Stomach smooth muscle (tissue), 2 donors: Measurements from ENCODE around the gene ABCC5.

ENCODE experiments used
- H3K27ac ChIP-seq: one replicate; pipeline ENCODE4 v1.7.0; 2013; ENCODE audit warnings: mild to moderate bottlenecking, low read length, inconsistent platforms
- H3K27me3 ChIP-seq, 2 donors: one replicate each; pipeline ENCODE4 v1.7.0; 2013; ENCODE audit warnings: low read length in 2 of 2; ENCODE audit not compliant: insufficient read depth in 2 of 2, control insufficient read depth in 1 of 2
- H3K36me3 ChIP-seq, 2 donors: one replicate each; pipeline ENCODE4 v1.7.0; 2013; ENCODE audit warnings: low read length in 2 of 2; ENCODE audit not compliant: control insufficient read depth in 2 of 2, insufficient read depth in 2 of 2
- H3K4me1 ChIP-seq: one replicate; pipeline ENCODE4 v1.7.0; 2013; ENCODE audit warnings: low read length; ENCODE audit not compliant: control insufficient read depth, insufficient read depth
- H3K4me3 ChIP-seq, 2 donors: one replicate each; pipeline ENCODE4 v1.7.0; 2013; ENCODE audit warnings: low read length in 2 of 2
- H3K9ac ChIP-seq, 2 donors: one replicate each; pipeline ENCODE4 v1.7.0; 2013; ENCODE audit warnings: low read length in 2 of 2, mild to moderate bottlenecking in 1 of 2
- H3K9me3 ChIP-seq, 2 donors: one replicate each; pipeline ENCODE4 v1.7.0; 2013; ENCODE audit warnings: low read length in 2 of 2; ENCODE audit not compliant: control insufficient read depth in 2 of 2
- donor health status: healthy.
- donor health status: Pancreatic carcinoma.

Gene ABCC5

GRCh38 chr3:183968666-183969245 is 48.9 kb downstream of the ABCC5 start:
- Histone ChIP-seq H3K4me3 (no peak overlapping the region), H3K9me3 (no peaks in the 10 kb centered on the region), H3K9ac (no peak overlapping the region), H3K27me3 (no peaks in the 10 kb centered on the region), H3K4me1 (no peaks in the 10 kb centered on the region), H3K36me3 (peaks cover 42 to 44% of the 10 kb centered on the region in 2 donors), H3K27ac (no peak overlapping the region)

- Histone ChIP-seq H3K4me1 (no peaks in the 10 kb centered on the region), H3K27me3 (no peaks in the 10 kb centered on the region), H3K9me3 (no peaks in the 10 kb centered on the region), H3K4me3 (no peak overlapping the region), H3K27ac (no peak overlapping the region), H3K9ac (no peak overlapping the region), H3K36me3 (peaks cover 46 to 55% of the 10 kb centered on the region in 2 donors)
Observed at GRCh38 chr3:183967693-183968092, 50.0 kb downstream of the ABCC5 start.

GRCh38 chr3:183966361-183966791 is 51.3 kb downstream of the ABCC5 start:
- Histone ChIP-seq H3K4me3 (no peak overlapping the region), H3K9me3 (no peaks in the 10 kb centered on the region), H3K9ac (no peak overlapping the region), H3K27ac (no peak overlapping the region), H3K27me3 (no peaks in the 10 kb centered on the region), H3K4me1 (no peaks in the 10 kb centered on the region), H3K36me3 (peaks cover 40 to 48% of the 10 kb centered on the region in 2 donors)

GRCh38 chr3:183962807-183963206 is 54.9 kb downstream of the ABCC5 start:
- Histone ChIP-seq H3K4me1 (no peaks in the 10 kb centered on the region), H3K36me3 (peaks cover 49 to 56% of the 10 kb centered on the region in 2 donors), H3K27ac (no peak overlapping the region), H3K27me3 (no peaks in the 10 kb centered on the region), H3K9ac (no peak overlapping the region), H3K4me3 (no peak overlapping the region), H3K9me3 (no peaks in the 10 kb centered on the region)

- Histone ChIP-seq H3K4me3 (no peak overlapping the region), H3K27me3 (no peaks in the 10 kb centered on the region), H3K4me1 (no peaks in the 10 kb centered on the region), H3K36me3 (peaks cover 48 to 49% of the 10 kb centered on the region in 2 donors), H3K9ac (no peak overlapping the region), H3K27ac (no peak overlapping the region), H3K9me3 (no peaks in the 10 kb centered on the region)
Observed at GRCh38 chr3:183959214-183959613, 58.5 kb downstream of the ABCC5 start.

- no peak overlapping the region for H3K4me3 ChIP-seq
- H3K27me3 ChIP-seq = no peaks in the 10 kb centered on the region
- no peaks in the 10 kb centered on the region for H3K9me3 ChIP-seq
- H3K9ac ChIP-seq = no peak overlapping the region
- H3K4me1 ChIP-seq = no peaks in the 10 kb centered on the region
- no peak overlapping the region for H3K27ac ChIP-seq
- peaks cover 45% of the 10 kb centered on the region in 2 donors for H3K36me3 ChIP-seq
Observed at GRCh38 chr3:183958775-183959174, 58.9 kb downstream of the ABCC5 start.

GRCh38 chr3:183958226-183958625 is 59.5 kb downstream of the ABCC5 start:
- peaks cover 42 to 45% of the 10 kb centered on the region in 2 donors for H3K36me3 ChIP-seq
- no peaks in the 10 kb centered on the region for H3K27me3 ChIP-seq
- H3K4me1 ChIP-seq = no peaks in the 10 kb centered on the region
- H3K4me3 ChIP-seq = no peak overlapping the region
- H3K27ac ChIP-seq = no peak overlapping the region
- no peaks in the 10 kb centered on the region for H3K9me3 ChIP-seq
- no peak overlapping the region for H3K9ac ChIP-seq

- no peaks in the 10 kb centered on the region for H3K27me3 ChIP-seq
- H3K4me3 ChIP-seq = no peak overlapping the region
- H3K4me1 ChIP-seq = no peaks in the 10 kb centered on the region
- H3K27ac ChIP-seq = no peak overlapping the region
- H3K36me3 ChIP-seq = peaks cover 45 to 46% of the 10 kb centered on the region in 2 donors
- H3K9ac ChIP-seq = no peak overlapping the region
- H3K9me3 ChIP-seq = no peaks in the 10 kb centered on the region
Observed at GRCh38 chr3:183954875-183955274, 62.8 kb downstream of the ABCC5 start.

GRCh38 chr3:183953471-183954070 is 64.1 kb downstream of the ABCC5 start:
- no peak overlapping the region for H3K27ac ChIP-seq
- no peaks in the 10 kb centered on the region for H3K27me3 ChIP-seq
- no peak overlapping the region for H3K9ac ChIP-seq
- no peaks in the 10 kb centered on the region for H3K9me3 ChIP-seq
- H3K36me3 ChIP-seq = peaks cover 48 to 49% of the 10 kb centered on the region in 2 donors
- no peak overlapping the region for H3K4me3 ChIP-seq
- no peaks in the 10 kb centered on the region for H3K4me1 ChIP-seq

GRCh38 chr3:183951459-183951858 is 66.2 kb downstream of the ABCC5 start:
- H3K4me1 ChIP-seq = no peaks in the 10 kb centered on the region
- no peak overlapping the region for H3K27ac ChIP-seq
- H3K27me3 ChIP-seq = no peaks in the 10 kb centered on the region
- H3K9ac ChIP-seq = no peak overlapping the region
- H3K36me3 ChIP-seq = peaks cover 42 to 46% of the 10 kb centered on the region in 2 donors
- no peak overlapping the region for H3K4me3 ChIP-seq
- H3K9me3 ChIP-seq = no peaks in the 10 kb centered on the region

- no peaks in the 10 kb centered on the region for H3K27me3 ChIP-seq
- no peak overlapping the region for H3K9ac ChIP-seq
- H3K36me3 ChIP-seq = peaks cover 41 to 50% of the 10 kb centered on the region in 2 donors
- H3K4me3 ChIP-seq = no peak overlapping the region
- H3K27ac ChIP-seq = no peak overlapping the region
- no peaks in the 10 kb centered on the region for H3K9me3 ChIP-seq
- no peaks in the 10 kb centered on the region for H3K4me1 ChIP-seq
Observed at GRCh38 chr3:183949690-183950089, 68.0 kb downstream of the ABCC5 start.
